Glutamatergic neuron (in vitro differentiated cells): ENCODE results near the gene MYLK2. TPM values are rescaled to one million over a fixed set of nuclear protein-coding genes. Genes with fewer than 3 reads are reported as not detected.
A peak's percentile ranks its signal among the peaks of the same experiment; 100 is the strongest.

Experiments used
- DNase-seq: peaks from one replicate; pipeline ENCODE4 v3.0.0; 2022
- H3K27ac Mint-ChIP-seq: one replicate; pipeline ENCODE4 v1.8.0; 2020; ENCODE audit warnings: mild to moderate bottlenecking, mixed read lengths, inconsistent platforms; ENCODE audit not compliant: unreplicated experiment
- H3K27me3 Mint-ChIP-seq: one replicate; pipeline ENCODE4 v1.8.0; 2020; ENCODE audit warnings: mild to moderate bottlenecking, moderate library complexity, mixed read lengths, inconsistent platforms; ENCODE audit not compliant: unreplicated experiment
- H3K36me3 Mint-ChIP-seq: one replicate; pipeline ENCODE4 v1.8.0; 2020; ENCODE audit warnings: mild to moderate bottlenecking, mixed read lengths, inconsistent platforms; ENCODE audit not compliant: unreplicated experiment
- H3K4me1 Mint-ChIP-seq: one replicate; pipeline ENCODE4 v1.8.0; 2020; ENCODE audit warnings: mild to moderate bottlenecking, low read depth, mixed read lengths, inconsistent platforms; ENCODE audit not compliant: unreplicated experiment
- H3K4me3 Mint-ChIP-seq: one replicate; pipeline ENCODE4 v1.8.0; 2020; ENCODE audit warnings: mild to moderate bottlenecking, mixed read lengths, inconsistent platforms; ENCODE audit not compliant: unreplicated experiment
- H3K9me3 Mint-ChIP-seq: one replicate; pipeline ENCODE4 v1.8.0; 2020; ENCODE audit warnings: mild to moderate bottlenecking, moderate library complexity, mixed read lengths, inconsistent platforms; ENCODE audit not compliant: unreplicated experiment
- total RNA-seq: library from RNA; stranded (reverse); fragmentation: NEBNext Ultra II Directional; extraction: Animal tissue kit (Norgen Biotek cat#: 25700); gene quantifications from one replicate; pipeline ENCODE4 v1.2.1, GENCODE V29; 2021; ENCODE audit not compliant: unreplicated experiment
- TF ChIP-seq, protein P1 (sequence below): fragments of 200-600 bp; sonication (generic); IDR thresholded peaks from one replicate; pipeline ENCODE4 v1.5.0; 2021; ENCODE audit not compliant: partially characterized antibody, unreplicated experiment

The MYLK2 gene
- total RNA-seq, 1 donor from 2014 or later, result 0.69 TPM

DNA sequence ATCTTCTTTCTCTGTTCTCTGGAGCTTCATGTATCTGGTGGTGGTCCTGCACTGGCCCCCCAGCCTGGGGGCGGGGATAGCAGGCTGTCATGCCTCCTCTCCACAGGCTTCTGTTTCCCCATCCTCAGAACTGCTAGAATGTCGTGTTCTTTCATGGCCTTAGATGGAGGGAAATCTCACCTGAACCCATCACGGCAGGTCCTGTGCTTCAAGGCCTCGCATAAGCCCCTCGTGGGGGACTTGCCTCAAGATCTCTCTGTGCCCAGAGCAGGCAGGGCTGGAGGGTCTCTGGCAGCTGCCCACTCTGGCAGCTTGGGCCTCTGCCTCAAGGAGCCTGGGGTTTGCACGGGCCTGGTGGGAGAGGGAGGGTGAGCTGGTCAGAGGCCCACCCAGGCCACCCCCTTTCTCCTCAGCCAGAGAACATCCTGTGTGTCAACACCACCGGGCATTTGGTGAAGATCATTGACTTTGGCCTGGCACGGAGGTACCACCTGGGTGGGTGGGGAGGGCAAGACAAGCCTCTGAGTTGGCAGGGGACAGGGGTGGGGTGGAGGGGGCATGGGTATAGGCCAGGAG is 11.3 kb downstream of the MYLK2 start:
- no peak overlapping the region for H3K4me3 Mint-ChIP-seq
- TF ChIP-seq, protein P1, sequence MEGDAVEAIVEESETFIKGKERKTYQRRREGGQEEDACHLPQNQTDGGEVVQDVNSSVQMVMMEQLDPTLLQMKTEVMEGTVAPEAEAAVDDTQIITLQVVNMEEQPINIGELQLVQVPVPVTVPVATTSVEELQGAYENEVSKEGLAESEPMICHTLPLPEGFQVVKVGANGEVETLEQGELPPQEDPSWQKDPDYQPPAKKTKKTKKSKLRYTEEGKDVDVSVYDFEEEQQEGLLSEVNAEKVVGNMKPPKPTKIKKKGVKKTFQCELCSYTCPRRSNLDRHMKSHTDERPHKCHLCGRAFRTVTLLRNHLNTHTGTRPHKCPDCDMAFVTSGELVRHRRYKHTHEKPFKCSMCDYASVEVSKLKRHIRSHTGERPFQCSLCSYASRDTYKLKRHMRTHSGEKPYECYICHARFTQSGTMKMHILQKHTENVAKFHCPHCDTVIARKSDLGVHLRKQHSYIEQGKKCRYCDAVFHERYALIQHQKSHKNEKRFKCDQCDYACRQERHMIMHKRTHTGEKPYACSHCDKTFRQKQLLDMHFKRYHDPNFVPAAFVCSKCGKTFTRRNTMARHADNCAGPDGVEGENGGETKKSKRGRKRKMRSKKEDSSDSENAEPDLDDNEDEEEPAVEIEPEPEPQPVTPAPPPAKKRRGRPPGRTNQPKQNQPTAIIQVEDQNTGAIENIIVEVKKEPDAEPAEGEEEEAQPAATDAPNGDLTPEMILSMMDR, result no peak
- DNase-seq, result no peak
- H3K4me1 Mint-ChIP-seq, result peaks cover 29% of the 10 kb centered on the region
- H3K36me3 Mint-ChIP-seq, result no peaks in the 10 kb centered on the region
- peaks cover 7% of the 10 kb centered on the region for H3K9me3 Mint-ChIP-seq
- peaks cover 6% of the 10 kb centered on the region for H3K27me3 Mint-ChIP-seq
- H3K27ac Mint-ChIP-seq, result no peak overlapping the region

DNA sequence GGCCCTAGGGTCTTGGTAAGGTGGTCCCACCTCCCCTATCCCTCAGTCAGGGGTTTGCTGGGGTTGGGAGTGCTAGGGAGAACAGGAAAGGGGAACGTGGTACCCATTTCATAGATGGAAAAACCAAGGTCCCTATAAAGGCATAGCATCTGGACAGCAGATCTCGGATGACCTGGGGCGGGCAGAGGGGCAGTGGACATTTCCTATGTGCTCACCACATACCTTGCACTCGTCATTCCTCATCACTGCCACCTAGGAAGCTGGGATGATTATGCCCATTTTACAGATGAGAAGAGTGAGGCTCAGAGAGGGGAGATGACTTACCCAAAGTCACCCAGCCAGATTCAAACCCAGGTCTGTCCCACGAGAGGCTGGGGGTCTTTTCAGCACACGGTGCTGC is 12.1 kb downstream of the MYLK2 start:
- Mint-ChIP-seq H3K9me3 (peaks cover 7% of the 10 kb centered on the region), H3K27ac (no peak overlapping the region), H3K27me3 (peaks cover 6% of the 10 kb centered on the region), H3K36me3 (no peaks in the 10 kb centered on the region), H3K4me1 (peaks cover 30% of the 10 kb centered on the region), H3K4me3 (no peak overlapping the region)
- TF ChIP-seq, protein P1, result no peak
- DNase-seq, result no peak

DNA sequence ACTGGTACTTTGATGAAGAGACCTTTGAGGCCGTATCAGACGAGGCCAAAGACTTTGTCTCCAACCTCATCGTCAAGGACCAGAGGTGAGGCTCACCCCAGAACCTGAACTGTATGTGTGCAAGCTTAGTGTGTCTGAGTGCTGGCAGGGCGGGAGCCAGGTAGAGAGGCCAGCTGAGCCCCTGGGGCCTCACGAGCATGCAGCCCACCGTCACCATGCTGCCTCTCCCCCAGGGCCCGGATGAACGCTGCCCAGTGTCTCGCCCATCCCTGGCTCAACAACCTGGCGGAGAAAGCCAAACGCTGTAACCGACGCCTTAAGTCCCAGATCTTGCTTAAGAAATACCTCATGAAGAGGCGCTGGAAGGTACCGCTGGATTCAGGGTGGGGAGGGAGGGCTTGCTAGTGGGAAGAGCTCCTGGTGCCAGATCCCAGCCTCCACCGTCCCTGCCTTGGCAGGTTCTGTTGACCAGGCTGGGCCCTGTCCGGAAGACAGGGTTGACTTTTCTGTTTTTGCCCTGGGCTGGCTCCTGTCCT is 12.7 kb downstream of the MYLK2 start:
- Mint-ChIP-seq H3K27me3 (peaks cover 6% of the 10 kb centered on the region), H3K9me3 (peaks cover 7% of the 10 kb centered on the region), H3K36me3 (no peaks in the 10 kb centered on the region), H3K4me1 (peaks cover 30% of the 10 kb centered on the region), H3K27ac (no peak overlapping the region), H3K4me3 (no peak overlapping the region)
- DNase-seq, result no peak
- TF ChIP-seq, protein P1, result no peak

DNA sequence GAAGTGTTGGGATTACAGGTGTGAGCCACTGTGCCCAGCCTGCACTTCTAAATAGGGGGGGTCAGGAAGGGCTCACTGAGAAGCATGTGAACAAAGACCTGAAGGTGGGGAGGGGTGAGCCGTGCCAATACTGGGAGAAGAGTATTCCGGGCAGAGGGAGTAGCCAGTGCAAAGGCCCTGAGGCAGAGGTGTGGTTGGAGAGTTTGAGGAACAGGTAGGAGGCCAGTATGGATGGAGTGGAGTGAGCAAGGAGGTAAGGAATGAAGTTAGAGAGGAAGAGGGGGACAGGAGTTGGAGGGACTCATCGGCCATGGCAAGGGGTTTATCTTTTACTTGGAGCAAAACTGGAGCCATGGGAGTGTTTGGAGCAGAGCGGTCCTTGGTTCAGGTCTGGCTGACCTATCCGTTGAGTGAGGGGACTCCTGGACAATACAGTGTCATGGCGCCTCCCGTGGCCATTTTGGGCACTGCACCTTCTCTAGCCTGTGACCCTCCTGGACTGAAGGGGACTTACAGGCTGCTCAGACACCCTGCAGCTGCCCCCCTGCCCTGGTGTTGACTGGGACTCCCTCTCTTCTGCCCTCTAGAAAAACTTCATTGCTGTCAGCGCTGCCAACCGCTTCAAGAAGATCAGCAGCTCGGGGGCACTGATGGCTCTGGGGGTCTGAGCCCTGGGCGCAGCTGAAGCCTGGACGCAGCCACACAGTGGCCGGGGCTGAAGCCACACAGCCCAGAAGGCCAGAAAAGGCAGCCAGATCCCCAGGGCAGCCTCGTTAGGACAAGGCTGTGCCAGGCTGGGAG is 14.2 kb downstream of the MYLK2 start:
- Mint-ChIP-seq H3K27me3 (peaks cover 6% of the 10 kb centered on the region), H3K4me3 (no peak overlapping the region), H3K36me3 (no peaks in the 10 kb centered on the region), H3K9me3 (peaks cover 7% of the 10 kb centered on the region), H3K4me1 (peaks cover 30% of the 10 kb centered on the region), H3K27ac (peak overlapping the region; percentile 5)
- TF ChIP-seq, protein P1, result peak; percentile 100
- DNase-seq, result peak; percentile 100
